C4-2B (cell line): ENCODE data around the gene HBE1.

ENCODE experiments used
- ZFX ChIP-seq: fragments of 450-650 bp; IDR thresholded peaks from 2 replicates; pipeline ENCODE4 v1.6.1; 2017
- TF ChIP-seq, protein P1 (sequence below): fragments of 450-650 bp; conservative IDR thresholded peaks from 2 replicates; pipeline ENCODE4 v1.5.1; 2017; ENCODE audit warnings: mild to moderate bottlenecking

DNA sequence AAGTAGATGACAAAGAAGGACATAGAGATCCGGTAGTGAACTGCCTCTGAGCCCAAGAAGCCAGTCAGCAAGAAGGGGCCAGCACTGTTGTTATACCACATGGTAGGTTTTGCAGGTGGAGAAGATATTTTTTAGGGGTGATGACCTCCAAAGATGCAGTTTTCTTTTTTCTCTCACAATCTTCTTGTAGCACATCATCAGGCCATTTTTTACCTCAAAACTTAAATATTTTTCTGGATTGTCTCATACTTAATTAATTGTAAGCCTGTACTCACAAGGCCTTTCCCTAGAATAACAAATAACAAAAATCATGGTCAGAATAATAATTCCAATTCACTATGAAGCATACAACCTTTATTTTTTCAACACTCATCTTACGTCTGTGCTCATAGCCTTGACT, 32.1 kb upstream of the HBE1 start, which contains the start of gene OR51B4:
- TF ChIP-seq, protein P1, sequence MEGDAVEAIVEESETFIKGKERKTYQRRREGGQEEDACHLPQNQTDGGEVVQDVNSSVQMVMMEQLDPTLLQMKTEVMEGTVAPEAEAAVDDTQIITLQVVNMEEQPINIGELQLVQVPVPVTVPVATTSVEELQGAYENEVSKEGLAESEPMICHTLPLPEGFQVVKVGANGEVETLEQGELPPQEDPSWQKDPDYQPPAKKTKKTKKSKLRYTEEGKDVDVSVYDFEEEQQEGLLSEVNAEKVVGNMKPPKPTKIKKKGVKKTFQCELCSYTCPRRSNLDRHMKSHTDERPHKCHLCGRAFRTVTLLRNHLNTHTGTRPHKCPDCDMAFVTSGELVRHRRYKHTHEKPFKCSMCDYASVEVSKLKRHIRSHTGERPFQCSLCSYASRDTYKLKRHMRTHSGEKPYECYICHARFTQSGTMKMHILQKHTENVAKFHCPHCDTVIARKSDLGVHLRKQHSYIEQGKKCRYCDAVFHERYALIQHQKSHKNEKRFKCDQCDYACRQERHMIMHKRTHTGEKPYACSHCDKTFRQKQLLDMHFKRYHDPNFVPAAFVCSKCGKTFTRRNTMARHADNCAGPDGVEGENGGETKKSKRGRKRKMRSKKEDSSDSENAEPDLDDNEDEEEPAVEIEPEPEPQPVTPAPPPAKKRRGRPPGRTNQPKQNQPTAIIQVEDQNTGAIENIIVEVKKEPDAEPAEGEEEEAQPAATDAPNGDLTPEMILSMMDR, result no peak
- no peak for TF ChIP-seq ZFX
